NB4 (cell line): Measurements from ENCODE around the gene MADCAM1.
A peak's percentile ranks its signal among the peaks of the same experiment; 100 is the strongest.

Source experiments
- DNase-seq: peaks from one replicate; pipeline ENCODE4 v3.0.0; 2010; ENCODE audit warnings: low read depth
- H3K4me3 ChIP-seq: one replicate; pipeline ENCODE4 v1.5.1; 2011; ENCODE audit warnings: mild to moderate bottlenecking, low read depth, low read length, moderate library complexity
- MYC ChIP-seq: IDR thresholded peaks from 2 replicates; pipeline ENCODE4 v1.6.1; 2011; ENCODE audit warnings: low read depth, low read length
- POLR2A ChIP-seq: IDR thresholded peaks from 2 replicates; pipeline ENCODE4 v1.6.1; 2011; ENCODE audit warnings: mild to moderate bottlenecking; ENCODE audit not compliant: insufficient read length; ENCODE audit errors: extremely low read depth
- TF ChIP-seq, protein P1 (sequence below): IDR thresholded peaks from one replicate; pipeline ENCODE4 v1.5.1; 2012; ENCODE audit warnings: low read depth, low read length
- TF ChIP-seq, protein P2 (sequence below): IDR thresholded peaks from 2 replicates; pipeline ENCODE4 v1.6.1; 2011; ENCODE audit warnings: low read depth, low read length

Gene MADCAM1

DNA sequence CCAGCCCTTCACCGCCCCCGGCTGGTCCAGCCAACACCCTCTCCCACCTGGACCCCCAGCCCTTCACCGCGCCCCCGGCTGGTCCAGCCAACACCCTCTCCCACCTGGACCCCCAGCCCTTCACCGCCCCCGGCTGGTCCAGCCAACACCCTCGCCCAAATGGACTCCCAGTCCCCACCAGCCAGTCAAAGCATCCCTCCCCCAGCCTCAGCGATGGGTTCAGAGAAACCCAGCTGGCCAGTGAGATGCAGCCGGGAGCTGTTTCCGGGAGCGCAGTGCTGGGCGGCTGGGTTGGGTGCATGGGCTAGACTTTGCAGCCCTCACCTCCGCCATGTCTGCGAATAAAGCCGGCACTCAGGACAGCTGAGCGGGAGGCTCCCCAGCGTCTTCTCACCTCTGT, 28.7 kb downstream of the MADCAM1 start:
- DNase-seq = no peak
- TF ChIP-seq, protein P1, sequence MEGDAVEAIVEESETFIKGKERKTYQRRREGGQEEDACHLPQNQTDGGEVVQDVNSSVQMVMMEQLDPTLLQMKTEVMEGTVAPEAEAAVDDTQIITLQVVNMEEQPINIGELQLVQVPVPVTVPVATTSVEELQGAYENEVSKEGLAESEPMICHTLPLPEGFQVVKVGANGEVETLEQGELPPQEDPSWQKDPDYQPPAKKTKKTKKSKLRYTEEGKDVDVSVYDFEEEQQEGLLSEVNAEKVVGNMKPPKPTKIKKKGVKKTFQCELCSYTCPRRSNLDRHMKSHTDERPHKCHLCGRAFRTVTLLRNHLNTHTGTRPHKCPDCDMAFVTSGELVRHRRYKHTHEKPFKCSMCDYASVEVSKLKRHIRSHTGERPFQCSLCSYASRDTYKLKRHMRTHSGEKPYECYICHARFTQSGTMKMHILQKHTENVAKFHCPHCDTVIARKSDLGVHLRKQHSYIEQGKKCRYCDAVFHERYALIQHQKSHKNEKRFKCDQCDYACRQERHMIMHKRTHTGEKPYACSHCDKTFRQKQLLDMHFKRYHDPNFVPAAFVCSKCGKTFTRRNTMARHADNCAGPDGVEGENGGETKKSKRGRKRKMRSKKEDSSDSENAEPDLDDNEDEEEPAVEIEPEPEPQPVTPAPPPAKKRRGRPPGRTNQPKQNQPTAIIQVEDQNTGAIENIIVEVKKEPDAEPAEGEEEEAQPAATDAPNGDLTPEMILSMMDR = no peak
- TF ChIP-seq POLR2A (no peak), MYC (no peak)
- TF ChIP-seq, protein P2, sequence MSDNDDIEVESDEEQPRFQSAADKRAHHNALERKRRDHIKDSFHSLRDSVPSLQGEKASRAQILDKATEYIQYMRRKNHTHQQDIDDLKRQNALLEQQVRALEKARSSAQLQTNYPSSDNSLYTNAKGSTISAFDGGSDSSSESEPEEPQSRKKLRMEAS = no peak
- no peak overlapping the region for H3K4me3 ChIP-seq

DNA sequence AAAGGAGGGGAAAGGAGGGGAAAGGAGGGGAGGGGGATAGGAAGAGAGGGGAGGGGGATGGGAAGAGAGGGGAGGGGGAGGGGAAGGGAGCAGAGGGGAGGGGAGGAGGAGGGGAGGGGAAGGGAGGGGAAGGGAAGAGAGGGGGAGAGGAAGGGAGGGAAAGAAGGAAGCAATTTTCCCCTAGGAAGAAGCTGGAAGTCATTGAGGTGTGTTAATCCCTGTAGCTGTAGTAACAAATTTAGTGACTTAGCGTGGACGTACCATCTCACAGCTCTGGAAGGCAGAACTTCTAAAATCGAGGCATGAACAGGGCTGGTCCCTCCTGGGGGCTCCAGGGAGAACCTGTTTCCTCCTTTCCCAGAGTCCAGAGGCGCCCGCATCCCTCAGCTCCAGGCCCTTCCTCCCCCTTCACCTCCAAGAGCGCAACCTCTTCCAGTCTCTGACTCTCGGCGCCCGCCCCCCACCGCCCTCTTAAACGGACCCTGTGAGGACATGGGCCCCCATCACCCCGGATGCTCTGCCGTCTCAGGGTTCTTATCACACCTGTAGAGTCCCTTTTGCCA, 29.7 kb downstream of the MADCAM1 start:
- H3K4me3 ChIP-seq = no peak overlapping the region
- TF ChIP-seq, protein P2 = no peak
- TF ChIP-seq POLR2A (no peak), MYC (no peak)
- TF ChIP-seq, protein P1 = no peak
- no peak for DNase-seq

DNA sequence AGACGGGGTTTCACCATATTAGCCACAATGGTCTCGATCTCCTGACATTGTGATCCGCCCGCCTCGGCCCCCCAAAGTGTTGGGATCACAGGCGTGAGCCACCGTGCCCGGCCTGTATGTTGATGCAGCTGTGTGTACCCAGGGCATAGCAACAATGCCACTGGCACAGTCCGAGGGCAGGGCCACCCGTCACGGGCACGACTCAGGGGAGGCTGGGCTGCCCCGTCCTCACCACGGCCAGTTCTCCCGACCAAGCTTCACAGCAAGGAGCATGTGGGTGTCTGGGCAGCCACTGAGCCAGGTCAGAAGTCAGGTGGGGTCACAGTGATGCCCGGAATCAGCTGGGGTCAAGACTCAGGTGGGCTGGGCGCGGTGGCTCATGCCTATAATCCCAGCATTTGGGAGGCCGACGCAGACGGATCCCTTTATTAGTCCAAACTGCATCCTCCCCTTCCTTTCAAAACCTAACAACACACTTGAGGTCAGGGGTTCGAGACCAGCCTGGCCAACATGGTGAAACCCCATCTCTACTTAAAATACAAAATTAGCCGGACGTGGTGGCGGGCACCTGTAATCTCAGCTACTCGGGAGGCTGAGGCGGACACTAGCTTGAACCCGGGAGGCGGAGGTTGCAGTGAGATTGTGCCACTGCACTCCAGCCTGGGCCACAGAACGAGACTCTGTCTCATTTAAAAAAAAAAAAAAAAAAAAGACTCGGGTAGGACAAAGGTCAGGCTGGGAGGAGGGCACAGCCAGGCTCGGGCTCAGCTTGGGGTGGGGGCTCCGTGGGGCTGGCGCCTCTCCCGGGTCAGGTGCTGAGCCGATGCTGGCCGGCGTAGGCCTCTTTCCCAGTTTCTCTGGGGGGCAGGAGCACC, 34.1 kb downstream of the MADCAM1 start:
- DNase-seq = no peak
- H3K4me3 ChIP-seq = peak overlapping the region; percentile 40
- TF ChIP-seq, protein P1 = no peak
- TF ChIP-seq MYC (no peak), POLR2A (no peak)
- TF ChIP-seq, protein P2 = no peak

DNA sequence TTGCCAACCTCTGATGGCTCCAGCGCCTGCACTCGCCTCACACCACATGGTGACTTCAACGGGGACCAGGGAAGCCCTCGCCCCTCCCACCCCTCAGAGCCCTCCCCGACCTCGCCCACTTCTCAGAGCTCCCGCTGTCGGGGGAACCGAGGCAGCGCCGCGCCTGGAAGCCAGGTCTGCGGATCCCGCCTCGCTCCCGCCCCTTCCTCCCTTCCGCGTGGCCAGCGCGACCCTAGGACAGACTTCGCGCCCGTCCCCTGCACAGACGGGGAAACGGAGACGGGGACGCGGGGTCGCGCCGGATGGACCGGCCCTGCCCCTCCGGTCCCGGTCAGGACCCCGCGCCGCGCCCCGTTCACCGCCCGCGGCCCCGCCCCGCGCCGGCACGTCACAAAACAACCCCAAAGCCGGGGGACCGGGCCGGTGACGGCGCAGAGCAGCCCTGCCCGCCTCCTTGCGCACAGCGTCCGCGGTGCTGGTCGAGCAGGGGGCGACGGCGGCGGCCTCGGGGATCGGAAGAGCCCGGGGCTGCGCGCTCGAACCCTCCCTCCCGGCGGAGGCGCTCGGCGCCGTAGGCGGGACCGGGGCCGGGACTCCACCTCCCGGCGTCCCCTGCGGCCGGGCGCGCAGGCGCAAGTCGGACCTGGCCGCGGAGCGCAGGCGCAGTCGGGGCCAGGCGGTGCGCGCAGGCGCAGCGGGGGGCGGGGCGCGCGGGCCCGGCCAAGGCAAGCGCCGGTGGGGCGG, 34.9 kb downstream of the MADCAM1 start:
- peak overlapping the region; percentile 40 for H3K4me3 ChIP-seq

More for the DNA sequence above, 34.9 kb downstream of the MADCAM1 start:
- TF ChIP-seq, protein P2 = 0 out of 2 replicates have a peak, but pooled peaks have one; percentile 11
- peak; percentile 50 for TF ChIP-seq MYC
- peak; percentile 59 for TF ChIP-seq POLR2A
- TF ChIP-seq, protein P1 = no peak
- peak; percentile 82 for DNase-seq
